ENCODE measurements around the gene NCKAP5L.

NCKAP5L gene

DNA sequence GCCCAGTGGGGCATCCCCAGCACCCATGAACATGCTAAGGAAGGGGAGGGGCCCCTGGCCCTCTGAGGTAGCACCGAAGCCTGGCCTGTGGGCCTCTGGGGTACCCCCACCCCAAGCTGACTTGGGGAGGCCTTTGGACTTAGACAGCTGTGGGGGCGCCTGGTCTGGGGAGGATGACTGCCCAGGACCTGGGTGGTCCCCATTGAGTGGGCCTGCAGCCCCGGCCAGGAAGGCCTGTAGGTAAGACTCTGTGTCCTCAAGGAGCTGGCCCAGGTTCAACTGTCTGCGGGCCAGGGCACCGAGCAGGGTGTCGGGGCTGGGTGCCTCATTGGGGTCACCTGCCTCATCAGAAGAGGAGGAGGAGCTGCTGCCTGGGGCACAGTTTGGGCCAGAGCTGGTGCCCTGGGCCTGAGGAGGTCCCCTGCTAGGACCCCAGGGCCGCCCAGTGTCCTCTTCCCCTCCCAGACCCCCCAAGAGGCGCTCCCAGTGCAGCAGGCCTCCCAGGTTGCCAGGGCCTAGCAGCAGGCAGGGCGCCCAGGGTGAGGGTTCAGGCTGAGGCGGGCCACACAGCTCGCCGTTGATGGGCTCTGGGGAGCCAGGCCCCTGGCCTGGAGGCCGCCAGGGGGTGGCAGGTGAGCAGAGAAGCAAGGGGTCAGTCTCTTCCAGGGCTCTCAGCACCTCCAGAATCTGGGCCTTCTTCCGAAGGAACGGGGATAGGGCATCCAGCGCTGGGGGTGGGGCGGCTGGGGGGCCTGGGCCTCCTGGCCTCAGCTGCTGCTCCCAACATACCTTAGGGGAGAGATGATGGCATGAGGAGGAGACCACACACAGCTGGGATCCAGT lies 31.4 kb downstream of the NCKAP5L start:
- no peak for DNase-seq (ENCODE audit: low spot score)
- TF ChIP-seq, protein P1, sequence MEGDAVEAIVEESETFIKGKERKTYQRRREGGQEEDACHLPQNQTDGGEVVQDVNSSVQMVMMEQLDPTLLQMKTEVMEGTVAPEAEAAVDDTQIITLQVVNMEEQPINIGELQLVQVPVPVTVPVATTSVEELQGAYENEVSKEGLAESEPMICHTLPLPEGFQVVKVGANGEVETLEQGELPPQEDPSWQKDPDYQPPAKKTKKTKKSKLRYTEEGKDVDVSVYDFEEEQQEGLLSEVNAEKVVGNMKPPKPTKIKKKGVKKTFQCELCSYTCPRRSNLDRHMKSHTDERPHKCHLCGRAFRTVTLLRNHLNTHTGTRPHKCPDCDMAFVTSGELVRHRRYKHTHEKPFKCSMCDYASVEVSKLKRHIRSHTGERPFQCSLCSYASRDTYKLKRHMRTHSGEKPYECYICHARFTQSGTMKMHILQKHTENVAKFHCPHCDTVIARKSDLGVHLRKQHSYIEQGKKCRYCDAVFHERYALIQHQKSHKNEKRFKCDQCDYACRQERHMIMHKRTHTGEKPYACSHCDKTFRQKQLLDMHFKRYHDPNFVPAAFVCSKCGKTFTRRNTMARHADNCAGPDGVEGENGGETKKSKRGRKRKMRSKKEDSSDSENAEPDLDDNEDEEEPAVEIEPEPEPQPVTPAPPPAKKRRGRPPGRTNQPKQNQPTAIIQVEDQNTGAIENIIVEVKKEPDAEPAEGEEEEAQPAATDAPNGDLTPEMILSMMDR (IDR thresholded peaks at IDR 0.05; ENCODE audit: extremely low read depth, missing control alignments) = no peak

DNA sequence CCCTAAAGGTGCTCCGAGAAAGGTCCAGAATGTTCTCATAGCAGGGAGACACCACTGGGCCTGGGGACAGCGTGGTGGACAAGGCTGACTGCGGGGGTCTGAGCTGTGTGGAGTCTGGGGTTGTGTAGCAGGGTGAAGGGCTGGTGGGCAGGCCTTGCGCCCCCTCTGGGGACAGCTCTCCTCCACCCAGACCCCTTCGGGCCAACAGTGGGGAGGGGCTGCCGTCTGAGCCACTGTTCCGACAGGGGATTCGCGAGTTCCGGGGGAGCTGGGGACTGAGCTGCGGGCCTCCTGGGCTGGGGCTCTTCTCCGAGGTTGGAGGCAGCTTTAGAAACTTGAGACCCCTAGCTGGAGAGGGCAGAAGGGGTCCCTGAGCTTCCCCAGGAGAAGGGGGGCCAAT lies 32.1 kb downstream of the NCKAP5L start:
- DNase-seq (ENCODE audit: low spot score) = no peak
- TF ChIP-seq, protein P1 (IDR thresholded peaks at IDR 0.05; ENCODE audit: extremely low read depth, missing control alignments) = no peak

GRCh38 chr12:49795654-49796105 lies 32.5 kb downstream of the NCKAP5L start:
- DNase-seq (ENCODE audit: low spot score) = no peak
- TF ChIP-seq, protein P1 (IDR thresholded peaks at IDR 0.05; ENCODE audit: extremely low read depth, missing control alignments) = no peak

DNA sequence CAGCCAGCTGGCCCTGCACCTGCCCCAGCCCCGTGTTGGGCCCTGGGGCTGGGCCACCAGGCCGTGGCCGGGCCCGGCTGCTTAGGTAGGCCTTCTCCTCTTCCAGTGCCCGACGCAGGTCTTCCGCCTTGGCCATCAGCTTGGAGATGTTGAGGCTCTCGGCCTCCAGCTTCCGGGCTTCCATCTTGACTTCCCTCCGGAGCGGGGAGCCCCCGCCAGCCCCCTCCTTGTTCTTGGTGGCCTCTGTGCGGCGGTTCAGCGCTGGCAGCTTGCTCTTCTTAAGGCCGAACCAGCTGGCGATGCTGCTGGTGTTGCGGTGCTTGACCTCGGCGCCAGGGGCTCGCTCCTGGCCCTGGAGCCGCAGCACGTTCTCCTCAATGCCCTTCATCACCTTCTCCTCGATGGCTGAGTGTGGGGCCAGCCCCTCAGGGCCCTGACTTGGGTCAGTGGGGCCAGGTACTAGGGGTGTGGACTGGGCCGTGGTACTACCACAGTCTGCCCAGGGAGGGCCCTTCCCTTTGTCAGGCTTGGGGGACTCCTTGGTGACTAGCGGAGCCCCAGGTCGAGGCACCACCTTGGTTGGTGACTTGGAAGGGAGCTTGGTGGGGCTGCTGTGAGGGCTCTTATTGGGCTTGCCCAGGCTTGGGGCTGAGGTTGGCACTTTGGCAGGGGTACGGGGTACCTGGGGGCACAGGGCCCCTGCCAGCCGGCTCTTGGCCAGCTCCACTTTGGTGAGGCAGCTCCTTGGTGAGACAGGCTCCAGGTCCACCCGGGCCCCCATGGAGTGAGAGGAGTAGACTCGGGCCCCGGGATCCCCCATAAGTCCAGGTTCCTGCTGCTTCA lies 33.2 kb downstream of the NCKAP5L start:
- TF ChIP-seq, protein P1 (IDR thresholded peaks at IDR 0.05; ENCODE audit: extremely low read depth, missing control alignments) = no peak
- no peak for DNase-seq (ENCODE audit: low spot score)

DNA sequence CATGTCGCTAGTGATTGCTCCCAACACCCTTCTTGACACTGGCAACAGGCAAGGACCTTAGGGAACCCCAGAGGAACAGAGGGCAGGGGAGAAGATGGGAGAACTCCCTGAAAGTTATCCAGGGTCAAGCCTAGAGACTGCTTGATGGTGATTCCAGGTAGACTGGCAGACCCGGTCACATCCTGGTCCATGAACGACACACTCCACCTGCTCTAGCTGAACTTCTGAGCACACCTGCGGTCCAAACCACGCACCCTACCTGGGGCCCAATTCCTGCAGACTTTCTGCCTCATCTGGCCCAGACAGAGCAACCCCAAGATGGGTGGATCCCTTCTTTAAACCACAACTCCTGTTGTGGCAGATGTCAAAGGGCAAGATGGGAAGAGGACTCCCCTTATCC lies 34.2 kb downstream of the NCKAP5L start:
- no peak for DNase-seq (ENCODE audit: low spot score)
- TF ChIP-seq, protein P1 (IDR thresholded peaks at IDR 0.05; ENCODE audit: extremely low read depth, missing control alignments) = no peak

DNA sequence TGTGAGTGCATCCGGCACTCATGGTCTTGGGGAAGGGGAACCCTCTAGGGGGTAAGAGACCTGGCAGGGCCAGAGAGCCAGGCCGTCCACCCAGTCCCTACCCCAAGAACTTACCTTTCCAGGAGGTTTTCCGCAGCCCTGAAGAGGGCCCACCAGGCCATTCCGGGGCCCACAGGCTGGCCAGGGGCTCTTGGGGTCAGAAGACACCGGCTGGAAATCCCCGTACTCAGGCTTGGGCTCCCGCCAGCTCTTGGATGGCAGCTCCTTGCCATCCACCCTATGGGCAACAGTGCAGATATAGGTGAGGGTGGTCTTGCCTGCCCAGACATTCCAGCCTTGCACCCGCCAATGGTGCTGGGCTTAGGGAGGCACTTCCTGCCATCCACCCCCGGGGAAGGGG lies 34.6 kb downstream of the NCKAP5L start:
- DNase-seq (ENCODE audit: low spot score) = no peak
- TF ChIP-seq, protein P1 (IDR thresholded peaks at IDR 0.05; ENCODE audit: extremely low read depth, missing control alignments) = no peak
